Measurements from ENCODE around the gene CALD1.

The CALD1 gene

DNA sequence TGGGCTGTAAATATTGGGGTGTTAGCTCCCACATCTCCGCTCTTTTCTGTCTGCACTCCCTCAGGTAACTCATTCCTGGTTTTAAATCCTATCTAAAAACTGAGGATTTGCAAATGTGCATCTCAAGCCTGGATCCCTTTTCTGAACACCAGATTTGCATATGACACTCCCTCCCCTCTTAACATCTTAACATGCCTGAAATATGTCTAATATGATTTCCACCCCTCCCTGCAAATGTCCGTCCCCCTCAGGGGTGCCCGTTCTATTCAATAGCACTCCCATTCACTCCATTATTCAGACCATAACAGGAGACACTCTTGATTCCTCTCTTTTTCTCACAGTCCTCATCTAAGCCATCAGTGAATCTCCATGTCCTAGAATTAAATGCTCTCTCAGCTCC, 8.3 kb upstream of the CALD1 start (continued):
- TF ChIP-seq ZBTB48 (tag by site-specific recombination; IDR thresholded peaks at IDR 0.05) (no peak), SCRT2 (tag by site-specific recombination; IDR thresholded peaks at IDR 0.05) (no peak), ZNF223 (tag by site-specific recombination; IDR thresholded peaks at IDR 0.05) (no peak), ZNF24 (tag by site-specific recombination; IDR thresholded peaks at IDR 0.05) (no peak), ZNF112 (tag by site-specific recombination; IDR thresholded peaks at IDR 0.05) (no peak), ZIC2 (tag by site-specific recombination; IDR thresholded peaks at IDR 0.05) (no peak), KLF16 (tag by site-specific recombination; IDR thresholded peaks at IDR 0.05) (no peak)
- TF ChIP-seq, protein P1, sequence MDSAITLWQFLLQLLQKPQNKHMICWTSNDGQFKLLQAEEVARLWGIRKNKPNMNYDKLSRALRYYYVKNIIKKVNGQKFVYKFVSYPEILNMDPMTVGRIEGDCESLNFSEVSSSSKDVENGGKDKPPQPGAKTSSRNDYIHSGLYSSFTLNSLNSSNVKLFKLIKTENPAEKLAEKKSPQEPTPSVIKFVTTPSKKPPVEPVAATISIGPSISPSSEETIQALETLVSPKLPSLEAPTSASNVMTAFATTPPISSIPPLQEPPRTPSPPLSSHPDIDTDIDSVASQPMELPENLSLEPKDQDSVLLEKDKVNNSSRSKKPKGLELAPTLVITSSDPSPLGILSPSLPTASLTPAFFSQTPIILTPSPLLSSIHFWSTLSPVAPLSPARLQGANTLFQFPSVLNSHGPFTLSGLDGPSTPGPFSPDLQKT (IDR thresholded peaks at IDR 0.05; ENCODE audit: borderline replicate concordance, low read depth, low read length) = no peak

DNA sequence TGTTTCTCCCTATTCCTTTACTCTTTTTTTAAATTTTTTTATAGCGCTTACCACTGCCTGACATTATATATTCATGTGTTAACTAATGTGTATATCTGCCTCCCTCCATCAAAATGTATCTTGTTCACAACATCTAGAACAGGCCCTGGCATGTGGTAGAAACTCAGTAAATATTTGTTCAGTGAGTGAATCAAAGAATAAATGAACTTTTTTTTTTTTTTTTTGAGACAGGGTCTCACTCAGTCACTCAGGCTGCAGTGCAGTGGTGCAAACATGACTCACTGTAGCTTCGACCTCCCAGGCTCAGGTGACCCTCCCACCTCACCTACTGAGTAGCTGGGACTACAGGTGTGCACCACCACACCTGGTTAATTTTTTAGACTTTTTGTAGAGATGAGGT, 7.5 kb upstream of the CALD1 start:
- POLR2A ChIA-PET = no interaction called here
- TF ChIP-seq, protein P1 (IDR thresholded peaks at IDR 0.05; ENCODE audit: borderline replicate concordance, low read depth, low read length) = no peak
- TF ChIP-seq ZNF423 (tag by site-specific recombination; IDR thresholded peaks at IDR 0.05) (no peak), ZBTB8A (tag by site-specific recombination; IDR thresholded peaks at IDR 0.05) (no peak), ZNF133 (tag by site-specific recombination; IDR thresholded peaks at IDR 0.05) (no peak), ZNF548 (tag by site-specific recombination; IDR thresholded peaks at IDR 0.05) (no peak), ZIC2 (tag by site-specific recombination; IDR thresholded peaks at IDR 0.05) (no peak), PRDM1 (tag by site-specific recombination; IDR thresholded peaks at IDR 0.05) (no peak)
- TF ChIP-seq, protein P2, sequence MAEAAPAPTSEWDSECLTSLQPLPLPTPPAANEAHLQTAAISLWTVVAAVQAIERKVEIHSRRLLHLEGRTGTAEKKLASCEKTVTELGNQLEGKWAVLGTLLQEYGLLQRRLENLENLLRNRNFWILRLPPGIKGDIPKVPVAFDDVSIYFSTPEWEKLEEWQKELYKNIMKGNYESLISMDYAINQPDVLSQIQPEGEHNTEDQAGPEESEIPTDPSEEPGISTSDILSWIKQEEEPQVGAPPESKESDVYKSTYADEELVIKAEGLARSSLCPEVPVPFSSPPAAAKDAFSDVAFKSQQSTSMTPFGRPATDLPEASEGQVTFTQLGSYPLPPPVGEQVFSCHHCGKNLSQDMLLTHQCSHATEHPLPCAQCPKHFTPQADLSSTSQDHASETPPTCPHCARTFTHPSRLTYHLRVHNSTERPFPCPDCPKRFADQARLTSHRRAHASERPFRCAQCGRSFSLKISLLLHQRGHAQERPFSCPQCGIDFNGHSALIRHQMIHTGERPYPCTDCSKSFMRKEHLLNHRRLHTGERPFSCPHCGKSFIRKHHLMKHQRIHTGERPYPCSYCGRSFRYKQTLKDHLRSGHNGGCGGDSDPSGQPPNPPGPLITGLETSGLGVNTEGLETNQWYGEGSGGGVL (tag by site-specific recombination; IDR thresholded peaks at IDR 0.05) = no peak
- TF ChIP-seq, protein P3, sequence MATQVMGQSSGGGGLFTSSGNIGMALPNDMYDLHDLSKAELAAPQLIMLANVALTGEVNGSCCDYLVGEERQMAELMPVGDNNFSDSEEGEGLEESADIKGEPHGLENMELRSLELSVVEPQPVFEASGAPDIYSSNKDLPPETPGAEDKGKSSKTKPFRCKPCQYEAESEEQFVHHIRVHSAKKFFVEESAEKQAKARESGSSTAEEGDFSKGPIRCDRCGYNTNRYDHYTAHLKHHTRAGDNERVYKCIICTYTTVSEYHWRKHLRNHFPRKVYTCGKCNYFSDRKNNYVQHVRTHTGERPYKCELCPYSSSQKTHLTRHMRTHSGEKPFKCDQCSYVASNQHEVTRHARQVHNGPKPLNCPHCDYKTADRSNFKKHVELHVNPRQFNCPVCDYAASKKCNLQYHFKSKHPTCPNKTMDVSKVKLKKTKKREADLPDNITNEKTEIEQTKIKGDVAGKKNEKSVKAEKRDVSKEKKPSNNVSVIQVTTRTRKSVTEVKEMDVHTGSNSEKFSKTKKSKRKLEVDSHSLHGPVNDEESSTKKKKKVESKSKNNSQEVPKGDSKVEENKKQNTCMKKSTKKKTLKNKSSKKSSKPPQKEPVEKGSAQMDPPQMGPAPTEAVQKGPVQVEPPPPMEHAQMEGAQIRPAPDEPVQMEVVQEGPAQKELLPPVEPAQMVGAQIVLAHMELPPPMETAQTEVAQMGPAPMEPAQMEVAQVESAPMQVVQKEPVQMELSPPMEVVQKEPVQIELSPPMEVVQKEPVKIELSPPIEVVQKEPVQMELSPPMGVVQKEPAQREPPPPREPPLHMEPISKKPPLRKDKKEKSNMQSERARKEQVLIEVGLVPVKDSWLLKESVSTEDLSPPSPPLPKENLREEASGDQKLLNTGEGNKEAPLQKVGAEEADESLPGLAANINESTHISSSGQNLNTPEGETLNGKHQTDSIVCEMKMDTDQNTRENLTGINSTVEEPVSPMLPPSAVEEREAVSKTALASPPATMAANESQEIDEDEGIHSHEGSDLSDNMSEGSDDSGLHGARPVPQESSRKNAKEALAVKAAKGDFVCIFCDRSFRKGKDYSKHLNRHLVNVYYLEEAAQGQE (tag by site-specific recombination; IDR thresholded peaks at IDR 0.05) = no peak
- TF ChIP-seq, protein P4, sequence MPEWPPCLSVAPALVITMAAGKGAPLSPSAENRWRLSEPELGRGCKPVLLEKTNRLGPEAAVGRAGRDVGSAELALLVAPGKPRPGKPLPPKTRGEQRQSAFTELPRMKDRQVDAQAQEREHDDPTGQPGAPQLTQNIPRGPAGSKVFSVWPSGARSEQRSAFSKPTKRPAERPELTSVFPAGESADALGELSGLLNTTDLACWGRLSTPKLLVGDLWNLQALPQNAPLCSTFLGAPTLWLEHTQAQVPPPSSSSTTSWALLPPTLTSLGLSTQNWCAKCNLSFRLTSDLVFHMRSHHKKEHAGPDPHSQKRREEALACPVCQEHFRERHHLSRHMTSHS (tag by site-specific recombination; IDR thresholded peaks at IDR 0.05) = no peak
- Histone ChIP-seq H3K27ac (ENCODE audit: extremely low read depth, low read depth, low read length) (no peak overlapping the region), H3K4me1 (ENCODE audit: control insufficient read depth, insufficient read depth, low read length) (no peaks in the 10 kb centered on the region), H3K9me3 (ENCODE audit: control insufficient read depth, insufficient read depth, low read depth, low read length) (no peaks in the 10 kb centered on the region), H3K36me3 (ENCODE audit: control insufficient read depth in 2 of 2, insufficient read depth in 1 of 2, low read length in 2 of 2) (no peaks in the 10 kb centered on the region), H3K4me3 (ENCODE audit: low read depth, low read length) (no peak overlapping the region)
- CTCF ChIA-PET = no interaction called here

DNA sequence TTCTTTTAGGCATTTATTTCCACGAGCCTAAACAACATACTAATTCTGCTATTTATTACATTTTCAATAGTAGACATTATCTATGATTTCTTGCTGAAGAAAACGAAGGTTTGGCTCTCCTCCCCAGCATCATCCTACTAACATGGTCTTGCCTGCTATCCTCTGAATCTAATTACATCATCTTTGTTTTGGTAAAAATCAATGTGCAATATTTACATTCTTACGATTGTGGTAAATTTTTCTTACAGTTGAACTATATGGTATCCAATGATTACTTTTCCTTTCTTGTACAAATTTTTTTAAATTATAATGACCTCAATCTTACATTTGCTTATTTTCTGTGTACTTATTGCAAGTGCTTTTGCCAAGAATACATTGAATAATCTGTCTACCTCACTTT, 7.0 kb upstream of the CALD1 start:
- POLR2A ChIA-PET = no interaction called here
- H3K4me1 ChIP-seq (ENCODE audit: control insufficient read depth, insufficient read depth, low read length) = no peaks in the 10 kb centered on the region
- CTCF ChIA-PET = no interaction called here
- H3K9me3 ChIP-seq (ENCODE audit: control insufficient read depth, insufficient read depth, low read depth, low read length) = no peaks in the 10 kb centered on the region
- TF ChIP-seq ZNF555 (tag by site-specific recombination; conservative IDR thresholded peaks at IDR 0.05) (no peak), ZNF311 (tag by site-specific recombination; IDR thresholded peaks at IDR 0.05; ENCODE audit: borderline replicate concordance) (no peak), BCL11B (tag by site-specific recombination; IDR thresholded peaks at IDR 0.05; ENCODE audit: low read depth) (no peak), ZNF274 (IDR thresholded peaks at IDR 0.05; ENCODE audit: low read length) (no peak), ZNF274 (tag by site-specific recombination; IDR thresholded peaks at IDR 0.05; ENCODE audit: borderline replicate concordance) (no peak), ZNF157 (tag by site-specific recombination; IDR thresholded peaks at IDR 0.05) (no peak)
- TF ChIP-seq, protein P5, sequence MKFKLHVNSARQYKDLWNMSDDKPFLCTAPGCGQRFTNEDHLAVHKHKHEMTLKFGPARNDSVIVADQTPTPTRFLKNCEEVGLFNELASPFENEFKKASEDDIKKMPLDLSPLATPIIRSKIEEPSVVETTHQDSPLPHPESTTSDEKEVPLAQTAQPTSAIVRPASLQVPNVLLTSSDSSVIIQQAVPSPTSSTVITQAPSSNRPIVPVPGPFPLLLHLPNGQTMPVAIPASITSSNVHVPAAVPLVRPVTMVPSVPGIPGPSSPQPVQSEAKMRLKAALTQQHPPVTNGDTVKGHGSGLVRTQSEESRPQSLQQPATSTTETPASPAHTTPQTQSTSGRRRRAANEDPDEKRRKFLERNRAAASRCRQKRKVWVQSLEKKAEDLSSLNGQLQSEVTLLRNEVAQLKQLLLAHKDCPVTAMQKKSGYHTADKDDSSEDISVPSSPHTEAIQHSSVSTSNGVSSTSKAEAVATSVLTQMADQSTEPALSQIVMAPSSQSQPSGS (tag by site-specific recombination; IDR thresholded peaks at IDR 0.05; ENCODE audit: low read depth) = peak; percentile 52
- no peak overlapping the region for H3K27ac ChIP-seq (ENCODE audit: extremely low read depth, low read depth, low read length)
- H3K36me3 ChIP-seq (ENCODE audit: control insufficient read depth in 2 of 2, insufficient read depth in 1 of 2, low read length in 2 of 2) = no peaks in the 10 kb centered on the region
- no peak overlapping the region for H3K4me3 ChIP-seq (ENCODE audit: low read depth, low read length)

Measured in HEK293 (cell line).